ENCODE measurements around the gene PAM.
A peak's percentile ranks its signal among the peaks of the same experiment; 100 is the strongest.

The PAM gene

DNA sequence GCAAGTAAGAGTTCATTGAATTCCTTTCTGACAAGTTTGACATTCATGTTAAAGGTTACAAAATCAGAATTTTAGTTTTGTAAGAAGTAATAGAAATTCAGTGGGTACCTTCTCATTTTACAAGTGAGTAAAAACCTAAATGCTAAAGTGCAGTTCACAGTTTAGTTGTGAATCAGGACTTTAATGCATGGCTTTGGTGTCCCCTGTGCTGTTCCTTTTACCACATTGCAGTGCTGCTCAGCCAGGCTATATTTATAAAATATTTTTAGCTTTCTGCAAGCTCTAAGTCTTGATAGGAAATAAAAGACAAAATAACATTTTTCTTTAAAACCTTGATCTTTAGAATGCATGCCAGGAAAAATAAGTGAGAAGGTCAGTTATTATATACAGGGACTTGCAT is 26.3 kb downstream of the PAM start:
- DNase-seq (ENCODE audit: low read depth): no peak

- DNase-seq (ENCODE audit: low read depth): no peak
Measured at GRCh38 chr5:102781786-102782185, 26.7 kb downstream of the PAM start.

DNA sequence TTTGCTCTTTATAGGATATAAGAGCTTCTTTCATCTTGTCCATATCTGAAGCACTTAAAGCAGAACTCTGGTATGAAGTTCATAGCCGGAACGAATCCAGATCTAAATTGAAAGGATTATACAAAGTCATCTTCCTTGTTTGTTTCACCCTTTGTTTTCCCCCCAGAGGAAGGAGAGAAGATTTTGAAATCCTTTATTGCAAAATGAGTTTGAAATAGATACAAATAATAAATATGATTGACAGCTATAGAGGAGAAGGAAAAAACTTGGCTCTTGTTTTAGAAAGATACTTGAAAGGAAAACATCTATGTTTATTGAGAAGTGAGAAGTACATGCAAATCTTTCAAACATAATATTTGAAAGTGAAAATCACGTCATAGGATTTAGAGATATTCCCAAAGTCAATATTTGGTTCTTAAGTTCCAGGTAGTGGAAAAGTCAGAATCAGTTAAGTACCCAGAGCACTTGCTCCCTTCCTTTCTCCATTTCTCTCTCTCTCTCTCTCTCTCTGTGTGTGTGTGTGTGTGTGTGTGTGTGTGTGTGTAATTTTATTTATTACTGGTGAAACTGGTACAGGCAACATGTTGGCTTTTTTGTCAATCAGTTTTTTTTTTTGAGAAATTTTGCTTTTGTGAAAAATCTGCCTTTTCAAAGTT is 27.2 kb downstream of the PAM start:
- no peak for DNase-seq (ENCODE audit: low read depth)

DNA sequence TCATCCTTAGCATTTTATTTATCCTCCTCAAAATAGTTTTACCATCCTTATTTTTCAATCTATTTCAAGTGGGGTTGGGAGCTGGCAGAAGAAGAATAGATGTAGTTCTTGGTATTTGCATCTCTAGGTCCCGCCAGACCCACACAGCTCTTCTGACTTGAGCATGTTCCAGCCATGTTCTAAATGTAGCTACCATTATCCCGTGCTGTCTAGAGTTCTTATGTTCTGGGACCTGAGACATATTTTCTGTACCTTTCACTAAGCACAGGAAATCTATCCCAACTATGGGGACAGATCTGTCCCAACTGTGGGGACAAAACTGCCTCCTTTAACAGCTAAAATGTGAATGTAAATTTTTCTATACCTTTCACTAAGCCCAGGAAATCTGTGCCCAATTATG is 32.0 kb downstream of the PAM start:
- DNase-seq (ENCODE audit: low read depth): no peak

DNA sequence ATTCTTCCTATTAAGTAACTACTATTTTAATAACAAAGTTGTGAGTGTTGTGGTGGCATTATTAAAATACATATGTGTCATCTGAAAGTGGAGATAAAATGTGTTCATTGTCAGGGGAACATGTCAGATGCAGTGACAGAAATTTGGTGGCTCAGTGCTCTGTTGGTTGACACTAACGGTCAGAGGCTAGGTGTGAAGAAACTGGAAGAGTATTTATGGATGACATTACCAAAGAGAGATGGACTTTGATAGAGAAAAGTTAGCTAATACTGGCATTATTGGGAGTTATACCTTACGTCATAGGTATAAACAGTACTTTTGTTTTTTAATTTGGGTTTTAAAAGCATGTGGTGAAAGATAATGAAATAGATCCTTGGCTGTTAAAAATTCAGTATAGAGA is 33.7 kb downstream of the PAM start:
- no peak for DNase-seq (ENCODE audit: low read depth)

- no peak for DNase-seq (ENCODE audit: low read depth)
Measured at GRCh38 chr5:102789469-102789868, 34.4 kb downstream of the PAM start.

- no peak for DNase-seq (ENCODE audit: low read depth)
Measured at GRCh38 chr5:102790748-102791147, 35.6 kb downstream of the PAM start.

DNA sequence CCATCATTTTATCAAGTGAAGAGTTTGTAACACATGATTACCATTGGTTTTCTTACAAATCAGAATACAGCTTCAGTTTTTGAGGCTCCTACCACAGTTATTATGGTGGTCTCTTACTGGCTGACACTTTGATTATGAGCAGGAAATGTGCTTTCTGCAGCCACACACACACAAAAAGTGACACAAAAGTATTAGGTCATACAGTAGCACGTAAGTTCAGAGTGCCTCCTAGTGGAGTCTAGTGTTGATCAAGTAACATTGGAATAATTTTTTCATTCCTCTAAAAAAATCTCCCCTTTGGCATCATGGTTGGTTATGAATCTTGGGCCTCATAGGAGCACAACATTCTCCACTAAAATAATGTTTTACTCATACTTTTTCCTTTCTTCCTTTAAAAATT is 37.6 kb downstream of the PAM start:
- no peak for DNase-seq (ENCODE audit: low read depth)

- DNase-seq (ENCODE audit: low read depth): no peak
Measured at GRCh38 chr5:102794047-102794446, 38.9 kb downstream of the PAM start.

- no peak for DNase-seq (ENCODE audit: low read depth)
Measured at GRCh38 chr5:102794677-102795331, 39.7 kb downstream of the PAM start.

DNA sequence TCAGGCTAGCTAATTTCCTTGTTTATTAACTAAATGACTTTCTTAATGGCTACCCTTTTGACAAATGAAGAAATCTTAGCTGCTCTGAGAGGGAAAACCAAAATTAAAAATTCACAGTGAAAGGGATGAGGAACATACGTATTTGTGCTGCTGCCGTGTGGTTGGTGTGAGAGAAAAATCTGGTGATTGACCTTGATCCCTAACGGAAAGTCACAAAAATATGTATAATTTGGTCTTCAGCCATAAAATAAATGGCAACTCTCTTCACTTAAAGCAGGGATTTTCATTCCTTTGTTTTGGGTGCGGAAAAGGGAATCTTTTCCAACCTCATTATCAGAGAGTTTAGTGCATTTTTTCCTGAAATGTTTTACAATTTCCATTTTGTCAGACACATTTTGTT is 40.4 kb downstream of the PAM start:
- DNase-seq (ENCODE audit: low read depth): no peak

- DNase-seq (ENCODE audit: low read depth): no peak
Measured at GRCh38 chr5:102796009-102796408, 40.9 kb downstream of the PAM start.

GRCh38 chr5:102796498-102796897 is 41.4 kb downstream of the PAM start:
- DNase-seq (ENCODE audit: low read depth): no peak

DNA sequence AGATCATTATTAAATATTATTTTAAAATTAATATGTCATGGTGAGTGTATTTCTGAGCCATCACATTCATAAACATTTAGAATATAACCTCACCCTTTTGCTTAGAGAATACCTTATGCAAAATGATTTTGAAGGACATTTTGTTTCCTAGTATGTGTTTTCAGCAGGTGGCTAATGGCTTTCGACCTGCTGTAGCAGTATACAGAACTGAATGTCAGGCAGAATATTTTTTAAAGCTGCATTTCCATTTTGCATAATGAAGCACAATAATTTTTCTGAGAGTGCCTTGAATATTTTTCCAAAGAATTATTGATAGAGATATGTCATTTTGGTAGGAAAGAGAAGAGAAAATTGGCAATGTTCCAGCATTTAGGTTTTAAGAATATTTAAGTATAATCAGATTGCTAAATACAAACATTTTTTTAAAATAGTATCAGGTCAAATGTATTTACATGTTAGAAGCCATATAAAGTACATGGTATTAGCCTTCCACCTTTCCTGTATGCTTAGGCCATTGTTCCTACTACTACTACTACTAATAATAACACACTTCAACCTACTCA is 42.3 kb downstream of the PAM start:
- no peak for DNase-seq (ENCODE audit: low read depth)

DNA sequence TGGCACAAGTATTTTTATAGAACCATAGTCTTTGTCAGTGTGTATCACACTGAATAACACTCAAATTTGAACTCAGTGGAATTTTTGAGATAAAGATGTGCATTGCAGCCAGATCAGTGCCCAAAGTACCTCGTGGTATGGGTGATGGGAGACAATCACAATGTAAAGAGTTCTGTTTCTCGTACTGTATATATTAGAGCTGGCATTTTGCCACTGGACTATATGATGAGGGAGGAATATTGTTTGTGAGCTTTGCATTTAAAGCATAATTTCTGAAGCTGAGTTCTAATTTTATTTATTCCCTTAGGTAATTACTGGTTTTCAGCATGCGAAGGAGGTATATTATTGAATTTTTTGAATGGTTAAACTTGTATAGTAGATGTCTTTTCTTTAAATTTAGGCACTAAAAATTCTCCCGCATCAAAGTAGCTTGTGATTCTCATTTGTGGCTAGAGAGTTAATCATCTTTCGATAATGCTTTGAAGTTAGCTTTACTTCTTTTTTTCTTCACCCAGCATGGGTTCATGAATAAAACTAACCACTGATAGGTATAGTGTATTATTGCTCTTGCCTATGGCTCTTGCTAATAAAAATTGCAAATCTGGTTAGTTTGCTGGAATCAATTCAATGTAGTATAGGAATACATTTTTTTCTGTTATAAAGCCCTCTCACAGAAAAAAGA is 43.1 kb downstream of the PAM start:
- DNase-seq (ENCODE audit: low read depth): no peak

DNA sequence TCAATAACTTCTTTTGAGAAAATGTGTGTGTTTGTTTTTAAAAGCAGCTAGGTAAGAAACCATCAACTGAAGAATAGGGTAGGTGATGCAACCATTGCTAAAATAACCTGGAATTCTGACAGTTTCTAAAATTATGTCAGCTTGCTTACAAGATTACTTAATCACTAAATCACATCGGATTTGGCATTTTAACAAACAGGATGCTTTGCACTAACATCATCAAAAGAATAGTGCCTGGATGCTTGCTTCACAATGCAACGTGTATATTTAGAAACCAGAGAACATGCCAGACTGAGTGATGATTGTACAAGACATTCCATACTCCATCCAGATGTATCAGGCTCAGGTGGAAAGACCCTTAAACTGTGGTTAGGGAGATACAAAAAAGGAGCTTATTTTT is 43.9 kb downstream of the PAM start:
- DNase-seq (ENCODE audit: low read depth): no peak

GRCh38 chr5:102800427-102800826 is 45.3 kb downstream of the PAM start:
- no peak for DNase-seq (ENCODE audit: low read depth)

DNA sequence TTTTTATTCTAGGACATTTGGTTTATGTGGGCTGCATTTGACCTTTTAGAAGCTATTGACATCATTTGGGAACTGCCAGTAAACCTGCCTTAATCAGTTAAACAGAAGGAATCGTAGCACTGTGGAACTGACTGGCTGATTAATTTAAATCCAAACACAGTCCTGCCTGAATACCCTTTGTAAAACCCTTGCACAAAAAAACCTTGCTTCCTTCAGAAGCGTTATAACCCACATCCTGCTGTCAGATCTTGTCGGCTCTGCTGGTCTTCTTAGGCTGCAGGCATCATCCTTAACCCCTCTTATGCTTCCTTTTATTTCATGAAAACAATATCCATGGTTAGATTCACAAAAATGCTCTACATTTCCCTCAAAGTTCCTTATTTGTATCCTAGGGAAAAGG is 46.3 kb downstream of the PAM start:
- no peak for DNase-seq (ENCODE audit: low read depth)

DNA sequence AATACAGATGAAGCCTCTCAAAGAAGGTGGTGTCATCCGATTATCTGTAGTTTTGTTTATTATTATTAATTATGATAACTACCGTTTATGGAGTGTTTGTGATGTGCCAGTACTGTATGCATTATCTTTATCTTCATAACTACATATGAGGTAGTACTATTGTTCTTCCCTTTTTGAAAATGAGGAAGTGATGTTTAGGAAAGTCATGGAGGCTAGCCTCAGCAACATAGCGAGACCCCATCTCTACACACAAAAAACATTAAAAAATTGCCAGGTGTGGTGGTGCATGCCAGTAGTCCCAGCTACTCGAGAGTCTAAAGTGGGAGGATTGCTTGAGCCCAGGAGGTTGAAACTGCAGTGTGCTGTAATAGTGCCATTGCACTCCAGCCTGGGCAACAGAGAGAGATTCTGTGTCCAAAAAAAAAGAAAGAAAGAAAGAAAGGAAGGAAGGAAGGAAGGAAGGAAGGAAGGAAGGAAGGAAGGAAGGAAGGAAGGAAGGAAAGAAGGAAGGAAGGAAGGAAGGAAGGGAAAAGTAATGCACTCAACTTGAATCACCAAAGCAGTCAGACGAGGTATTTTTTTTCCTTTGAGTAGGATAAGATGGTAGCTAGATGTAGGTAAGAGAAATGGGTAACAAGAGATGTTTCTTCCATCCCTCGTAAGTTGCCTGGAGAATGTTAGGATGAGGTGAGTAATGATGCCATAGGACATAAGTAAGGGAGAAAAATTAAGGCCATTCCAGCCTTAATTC is 47.8 kb downstream of the PAM start:
- DNase-seq (ENCODE audit: low read depth): no peak

- no peak for DNase-seq (ENCODE audit: low read depth)
Measured at GRCh38 chr5:102807878-102808502, 52.9 kb downstream of the PAM start.

GRCh38 chr5:102809033-102809432 is 53.9 kb downstream of the PAM start:
- no peak for DNase-seq (ENCODE audit: low read depth)

- DNase-seq (ENCODE audit: low read depth): peak; percentile 78
Measured at GRCh38 chr5:102811972-102812371, 56.9 kb downstream of the PAM start.
